PC-3 (cell line): Measurements from ENCODE around the gene CRB2.

ENCODE experiments used
- CTCF ChIP-seq: fragments of 300-600 bp; sonication (generic); conservative IDR thresholded peaks from 2 replicates; pipeline ENCODE4 v1.5.1; 2017; ENCODE audit warnings: antibody characterized with exemption, low read depth, mild to moderate bottlenecking, low read length
- EZH2 ChIP-seq: fragments of 300-600 bp; sonication (generic); IDR thresholded peaks from one replicate; pipeline ENCODE4 v1.6.1; 2017; ENCODE audit warnings: antibody characterized with exemption, mild to moderate bottlenecking, low read length; ENCODE audit not compliant: unreplicated experiment
- EZH2phosphoT487 ChIP-seq: fragments of 300-600 bp; sonication (generic); IDR thresholded peaks from 2 replicates; pipeline ENCODE4 v1.6.1; 2018; ENCODE audit warnings: mild to moderate bottlenecking, antibody characterized with exemption, low read length, borderline replicate concordance

- TF ChIP-seq CTCF, result no peak
- no peak for TF ChIP-seq EZH2phosphoT487
- no peak for TF ChIP-seq EZH2
Observed at GRCh38 chr9:123372766-123373446, 16.9 kb downstream of the CRB2 start.
